Measurements from ENCODE around the gene FNIP2.
"Not testable (repeated sequence)": the region's sequence is repeated elsewhere in the genome, so short reads cannot be mapped to it uniquely, and the experiment has no call there.

DNA sequence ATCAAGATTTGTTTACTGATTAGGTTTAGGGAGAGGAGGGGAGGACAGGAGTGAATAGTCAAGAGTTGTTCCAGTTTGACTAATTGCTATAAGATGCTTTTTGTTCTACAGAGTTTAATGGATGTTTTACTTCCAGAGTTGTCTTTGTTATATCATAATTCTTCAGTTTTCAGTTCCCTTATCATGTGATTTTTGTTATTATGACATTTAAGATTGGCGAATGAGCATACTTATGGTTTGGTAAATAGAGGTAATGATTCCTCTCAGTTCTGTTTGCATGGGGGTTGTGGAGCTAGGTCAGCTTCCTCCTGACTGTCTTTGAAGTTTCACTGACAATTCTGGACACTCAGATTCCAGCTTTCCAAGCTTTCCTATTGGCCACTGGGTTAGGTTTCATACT, 24.6 kb downstream of the FNIP2 start:
- TF ChIP-seq TAF1, POLR2AphosphoS5 (IDR thresholded peaks at IDR 0.05; ENCODE audit: low read depth, low read length): not testable (repeated sequence)

Data from GM12891 (cell line).